B cell (primary cell): ENCODE data around the gene SDF2L1. TPM values are rescaled to one million over a fixed set of nuclear protein-coding genes. Genes with fewer than 3 reads are reported as not detected.

ENCODE experiments used
- ATAC-seq: fragments of 200-7000 bp; cut with Tn5 transposase; one replicate; pipeline ENCODE4 v1.10.0; 2021; ENCODE audit warnings: low read depth, mild to moderate bottlenecking, moderate number of reproducible peaks, moderate library complexity
- CTCF ChIA-PET: fragments of 350-600 bp; sonication (Branson Sonifier 250); formaldehyde crosslinking; loops from one replicate; lab custom pipeline; 2021; ENCODE audit warnings: antibody characterized with exemption, inconsistent platforms; lab: Charles Lee
- POLR2A ChIA-PET: fragments of 350-600 bp; sonication (Branson Sonifier 250); formaldehyde crosslinking; loops from one replicate; lab custom pipeline; 2021; ENCODE audit warnings: antibody characterized with exemption; lab: Charles Lee
- DNase-seq: peaks from one replicate; pipeline ENCODE4 v3.0.0; 2013
- H2AFZ ChIP-seq: 2 replicates; pipeline ENCODE4 v1.6.1; 2012; ENCODE audit warnings: mild to moderate bottlenecking, low read depth, low read length; ENCODE audit not compliant: insufficient read depth, poor library complexity, severe bottlenecking
- H3K27ac ChIP-seq, 2 donors: 1 replicate in 1 of 2; 2 replicates in 1 of 2; pipeline ENCODE4 v1.5.1; 2012 to 2013; ENCODE audit warnings: low read length in 2 of 2, mild to moderate bottlenecking in 2 of 2, moderate library complexity in 1 of 2
- H3K27me3 ChIP-seq, 4 experiments: fragments of 200-600 bp in 1 of 4; sonication (generic) in 1 of 4; replicated peaks in 1 of 4; 1 replicate in 2 of 4; 2 replicates in 2 of 4; pipeline versions ENCODE4 v1.6.1 to v1.7.0; 2013 to 2016; ENCODE audit warnings: low read length in 3 of 4, mild to moderate bottlenecking in 2 of 4, mixed read lengths in 1 of 4, moderate library complexity in 1 of 4; ENCODE audit not compliant: insufficient read depth in 4 of 4, control insufficient read depth in 3 of 4; ENCODE audit errors: control extremely low read depth in 1 of 4
- H3K36me3 ChIP-seq, 2 experiments: replicated peaks in 1 of 2; 1 replicate in 1 of 2; 2 replicates in 1 of 2; pipeline versions ENCODE4 v1.6.1 to v1.7.1; 2013; ENCODE audit warnings: low read length in 1 of 2; ENCODE audit not compliant: insufficient read depth in 2 of 2, control insufficient read depth in 1 of 2; ENCODE audit errors: control extremely low read depth in 1 of 2, extremely low read depth in 1 of 2
- H3K4me1 ChIP-seq, 2 donors: fragments of 200-600 bp in 1 of 2; sonication (generic) in 1 of 2; 1 replicate in 1 of 2; 2 replicates in 1 of 2; pipeline versions ENCODE4 v1.5.1 to v1.6.1; 2013 to 2017; ENCODE audit warnings: low read length in 2 of 2; ENCODE audit not compliant: control insufficient read depth in 2 of 2, insufficient read depth in 2 of 2
- H3K4me2 ChIP-seq: replicated peaks from 2 replicates; pipeline ENCODE3; 2012; ENCODE audit warnings: mild to moderate bottlenecking, low read depth, low read length; ENCODE audit not compliant: poor library complexity, severe bottlenecking
- H3K4me3 ChIP-seq, 5 experiments: fragments of 200-600 bp in 1 of 5; sonication (generic) in 1 of 5; 1 replicate in 3 of 5; 2 replicates in 2 of 5; pipeline versions ENCODE4 v1.5.1 to v1.7.0; 2011 to 2016; ENCODE audit warnings: low read length in 4 of 5, mild to moderate bottlenecking in 4 of 5, low read depth in 2 of 5, control low read depth in 1 of 5, moderate library complexity in 1 of 5; ENCODE audit not compliant: insufficient read depth in 1 of 5; ENCODE audit errors: control extremely low read depth in 1 of 5, extremely low read depth in 1 of 5
- H3K79me2 ChIP-seq: fragments of 200-600 bp; sonication (generic); one replicate; pipeline ENCODE4 v1.6.0; 2016; ENCODE audit warnings: low read length; ENCODE audit not compliant: control insufficient read depth, insufficient read depth
- H3K9ac ChIP-seq: fragments of 200-600 bp; sonication (generic); 2 replicates; pipeline ENCODE4 v1.6.1; 2017; ENCODE audit warnings: mild to moderate bottlenecking, low read length, moderate library complexity
- H3K9me3 ChIP-seq, 3 donors: one replicate each; pipeline versions ENCODE4 v1.6.1 to v1.7.1; 2013; ENCODE audit warnings: low read length in 2 of 3; ENCODE audit not compliant: control insufficient read depth in 2 of 3, insufficient read depth in 1 of 3; ENCODE audit errors: control extremely low read depth in 1 of 3
- H4K20me1 ChIP-seq: 2 replicates; pipeline ENCODE4 v1.6.0; 2012; ENCODE audit warnings: mild to moderate bottlenecking, low read length; ENCODE audit not compliant: insufficient read depth, control insufficient read depth, poor library complexity, severe bottlenecking
- H3K27ac Mint-ChIP-seq: one replicate; pipeline ENCODE4 v1.8.0; 2021; ENCODE audit warnings: mixed read lengths
- H3K27me3 Mint-ChIP-seq: one replicate; pipeline ENCODE4 v1.8.0; 2021; ENCODE audit warnings: mixed read lengths
- H3K4me1 Mint-ChIP-seq: one replicate; pipeline ENCODE4 v1.8.0; 2021; ENCODE audit warnings: mixed read lengths
- H3K4me3 Mint-ChIP-seq: one replicate; pipeline ENCODE4 v1.8.0; 2021; ENCODE audit warnings: mixed read lengths
- H3K9me3 Mint-ChIP-seq: one replicate; pipeline ENCODE4 v1.8.0; 2022; ENCODE audit warnings: mixed read lengths; ENCODE audit not compliant: insufficient read depth
- EZH2 ChIP-seq: IDR thresholded peaks from 2 replicates; pipeline ENCODE4 v1.6.1; 2012; ENCODE audit warnings: borderline replicate concordance, low read depth, mild to moderate bottlenecking, moderate library complexity, low read length; ENCODE audit not compliant: insufficient read depth, poor library complexity, severe bottlenecking
- WGBS: methylation state at CpG from one replicate; pipeline ENCODE4 v1.1.5; 2013; ENCODE audit warnings: missing lambda C conversion rate; ENCODE audit not compliant: insufficient coverage; 5-methylcytosine and 5-hydroxymethylcytosine counted together
- intact Hi-C: fragments of 100-400 bp; cut with micrococcal nuclease; formaldehyde crosslinking; loops from one replicate; pipeline ENCODE4 v1.10.0; 2022
- polyA plus RNA-seq: library from polyadenylated mRNA; depleted of rRNA; stranded (reverse); fragments of >200 nt; gene quantifications from 2 replicates; pipeline ENCODE4 v1.2.3, GENCODE V29; 2012
- total RNA-seq, 2 donors: library from RNA; stranded (reverse); fragments of 120-200 nt in 1 of 2; gene quantifications; 1 replicate in 1 of 2; 2 replicates in 1 of 2; pipeline versions ENCODE4 v1.2.3 to v1.2.4, GENCODE V29; 2013 to 2022
- TF ChIP-seq, protein P1 (sequence below): fragments of 200-600 bp; IDR thresholded peaks from one replicate; pipeline ENCODE4 v1.8.0; 2022; ENCODE audit warnings: antibody characterized with exemption, mild to moderate bottlenecking

The SDF2L1 gene
- total and polyA plus RNA-seq, 2 donors (not counting 1 experiment from before 2014, with no cell fraction given): 15.2 to 23.5 TPM

DNA sequence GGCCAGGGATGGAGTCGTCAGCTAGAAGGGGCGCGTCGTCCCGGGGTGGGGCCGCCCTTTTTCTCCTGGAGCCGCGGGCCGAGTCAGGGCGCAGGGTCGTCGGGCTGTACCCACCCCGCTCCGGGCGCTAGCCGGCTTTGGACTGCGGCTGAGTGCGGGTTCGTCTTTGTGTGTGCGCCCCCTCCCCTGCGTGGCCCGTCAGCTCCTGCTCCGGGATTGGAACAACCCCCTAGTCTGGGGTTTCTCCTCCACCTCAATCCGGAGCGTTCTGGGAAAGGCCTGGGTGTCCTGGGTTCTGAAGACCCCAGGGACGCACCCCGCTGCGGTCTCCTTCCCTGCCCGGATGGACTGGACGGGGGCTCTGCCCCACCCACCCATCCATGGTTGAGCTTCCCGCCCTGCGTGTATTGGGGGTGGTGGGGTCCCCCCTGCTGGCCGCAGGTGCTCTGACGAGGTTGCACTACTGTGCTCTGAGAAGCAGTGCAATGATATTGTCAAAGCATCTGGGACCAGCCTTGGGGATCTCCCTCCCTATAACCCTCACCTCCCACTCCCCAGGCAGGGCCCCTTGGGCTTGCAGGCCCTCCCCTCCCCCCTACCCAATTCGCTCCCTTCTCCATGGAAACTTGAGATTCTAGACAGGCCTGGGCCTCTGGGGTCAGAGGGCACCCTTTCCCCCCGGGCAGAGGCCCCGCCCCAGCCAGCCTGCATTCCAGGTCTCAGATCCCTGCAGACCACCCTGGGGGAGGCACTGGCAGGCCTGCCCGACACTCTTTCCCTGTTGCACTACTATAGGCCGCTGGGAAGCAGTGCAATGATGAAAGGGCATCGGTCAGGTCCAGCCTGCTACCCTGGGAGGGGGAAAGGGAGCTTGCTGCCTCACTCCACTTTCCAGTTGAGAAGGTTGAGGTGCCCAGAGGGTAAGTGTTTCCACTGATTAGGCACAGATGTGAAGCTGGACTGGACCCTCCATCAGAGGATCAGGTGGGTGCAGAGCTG lies 10.7 kb downstream of the SDF2L1 start:
- ChIA-PET POLR2A (interaction anchor here (1.0 to 2.1 kb wide), 3 partner anchors 10 to 24 kb away, joined by 3 to 7 read pairs (median 5); no protein-coding TSS in a partner anchor), CTCF (interaction anchor here (0.7 to 1.9 kb wide), 4 partner anchors 10 to 24 kb away, joined by 3 to 7 read pairs (median 5); partner anchors contain the start of gene SDF2L1)
- peak overlapping the region; percentile 93 for H2AFZ ChIP-seq

More for the DNA sequence above, 10.7 kb downstream of the SDF2L1 start:
- Mint-ChIP-seq H3K4me3 (peak overlapping the region; percentile 91), H3K27me3 (no peaks in the 10 kb centered on the region), H3K9me3 (no peaks in the 10 kb centered on the region), H3K27ac (peak overlapping the region; percentile 15), H3K4me1 (peaks cover 28% of the 10 kb centered on the region)
- intact Hi-C loops: loop anchor here (1.0 kb wide), 1 partner anchor 13 kb away; the partner anchor contains the start of gene PPIL2
- DNase-seq: no peak
- 31% methylated on average over 35 of the region's 40 CpGs for WGBS
- H3K4me1 ChIP-seq: peaks cover 16 to 31% of the 10 kb centered on the region in 2 donors
- peak overlapping the region; percentile 84 for H3K4me2 ChIP-seq
- peak overlapping the region; percentile 65 for H3K9ac ChIP-seq
- TF ChIP-seq, protein P1, sequence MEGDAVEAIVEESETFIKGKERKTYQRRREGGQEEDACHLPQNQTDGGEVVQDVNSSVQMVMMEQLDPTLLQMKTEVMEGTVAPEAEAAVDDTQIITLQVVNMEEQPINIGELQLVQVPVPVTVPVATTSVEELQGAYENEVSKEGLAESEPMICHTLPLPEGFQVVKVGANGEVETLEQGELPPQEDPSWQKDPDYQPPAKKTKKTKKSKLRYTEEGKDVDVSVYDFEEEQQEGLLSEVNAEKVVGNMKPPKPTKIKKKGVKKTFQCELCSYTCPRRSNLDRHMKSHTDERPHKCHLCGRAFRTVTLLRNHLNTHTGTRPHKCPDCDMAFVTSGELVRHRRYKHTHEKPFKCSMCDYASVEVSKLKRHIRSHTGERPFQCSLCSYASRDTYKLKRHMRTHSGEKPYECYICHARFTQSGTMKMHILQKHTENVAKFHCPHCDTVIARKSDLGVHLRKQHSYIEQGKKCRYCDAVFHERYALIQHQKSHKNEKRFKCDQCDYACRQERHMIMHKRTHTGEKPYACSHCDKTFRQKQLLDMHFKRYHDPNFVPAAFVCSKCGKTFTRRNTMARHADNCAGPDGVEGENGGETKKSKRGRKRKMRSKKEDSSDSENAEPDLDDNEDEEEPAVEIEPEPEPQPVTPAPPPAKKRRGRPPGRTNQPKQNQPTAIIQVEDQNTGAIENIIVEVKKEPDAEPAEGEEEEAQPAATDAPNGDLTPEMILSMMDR: no peak
- no peak for TF ChIP-seq EZH2
- peaks cover 3% of the 10 kb centered on the region for H3K79me2 ChIP-seq
- no peaks in the 10 kb centered on the region for H3K9me3 ChIP-seq
- no peak for ATAC-seq
- H4K20me1 ChIP-seq: peaks cover 14% of the 10 kb centered on the region
- peak overlapping the region in 4 of 5 experiments; percentile 56 to 67 (median 58) for H3K4me3 ChIP-seq
- no peak overlapping the region for H3K27ac ChIP-seq
- no peaks in the 10 kb centered on the region for H3K27me3 ChIP-seq
- no peaks in the 10 kb centered on the region for H3K36me3 ChIP-seq
